GM21619 (cell line): Measurements from ENCODE around the gene PPP4R2.
"Not testable (repeated sequence)": the region's sequence is repeated elsewhere in the genome, so short reads cannot be mapped to it uniquely, and the experiment has no call there.

Experiments used
- ATAC-seq: cut with Tn5 transposase; IDR thresholded peaks from one replicate; pipeline ENCODE4 v1.9.1; 2021; ENCODE audit not compliant: unreplicated experiment

The PPP4R2 gene

DNA sequence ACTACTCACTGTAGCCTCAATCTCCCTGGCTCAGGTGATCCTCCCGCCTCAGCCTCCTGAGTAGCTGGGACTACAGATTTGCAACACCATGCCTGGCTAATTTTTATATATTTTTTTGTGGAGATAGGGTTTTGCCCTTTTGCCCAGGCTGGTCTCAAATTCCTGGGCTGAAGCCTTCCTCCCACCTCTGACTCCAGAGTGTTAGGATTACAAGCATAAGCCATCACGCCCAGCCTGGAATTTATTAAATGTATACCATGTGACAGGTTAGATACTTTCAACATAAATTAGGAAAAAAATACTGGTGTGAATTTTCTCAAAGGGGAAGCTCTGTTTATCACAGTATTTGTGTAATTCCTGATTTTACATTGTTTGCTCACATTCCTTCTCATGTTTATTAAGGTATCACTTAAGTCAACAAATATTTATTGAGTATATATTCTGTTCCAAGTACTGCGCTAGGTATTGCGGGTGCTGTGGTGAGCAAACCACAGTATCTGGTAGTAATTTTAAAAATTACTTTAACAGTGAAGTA lies 24.8 kb downstream of the PPP4R2 start:
- ATAC-seq: no peak

DNA sequence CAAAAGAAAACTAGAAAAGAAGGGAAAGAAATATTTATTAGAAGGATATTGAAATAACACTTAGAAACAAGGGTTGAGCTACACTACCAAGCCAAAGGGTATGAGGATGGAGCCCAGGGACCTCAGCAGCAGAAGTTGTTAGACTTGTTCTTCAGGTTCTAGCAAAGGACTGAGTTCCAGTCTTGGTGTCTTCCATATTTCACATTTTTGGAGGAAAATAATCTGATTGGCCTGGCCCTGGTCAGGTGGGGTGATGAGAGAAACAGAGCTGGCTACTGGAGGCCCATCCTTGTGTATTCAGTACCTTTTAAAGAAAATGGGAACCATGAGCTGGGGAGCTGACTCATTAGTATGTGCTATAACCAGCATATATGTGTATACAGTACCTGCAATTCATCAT lies 28.2 kb downstream of the PPP4R2 start:
- ATAC-seq: no peak

DNA sequence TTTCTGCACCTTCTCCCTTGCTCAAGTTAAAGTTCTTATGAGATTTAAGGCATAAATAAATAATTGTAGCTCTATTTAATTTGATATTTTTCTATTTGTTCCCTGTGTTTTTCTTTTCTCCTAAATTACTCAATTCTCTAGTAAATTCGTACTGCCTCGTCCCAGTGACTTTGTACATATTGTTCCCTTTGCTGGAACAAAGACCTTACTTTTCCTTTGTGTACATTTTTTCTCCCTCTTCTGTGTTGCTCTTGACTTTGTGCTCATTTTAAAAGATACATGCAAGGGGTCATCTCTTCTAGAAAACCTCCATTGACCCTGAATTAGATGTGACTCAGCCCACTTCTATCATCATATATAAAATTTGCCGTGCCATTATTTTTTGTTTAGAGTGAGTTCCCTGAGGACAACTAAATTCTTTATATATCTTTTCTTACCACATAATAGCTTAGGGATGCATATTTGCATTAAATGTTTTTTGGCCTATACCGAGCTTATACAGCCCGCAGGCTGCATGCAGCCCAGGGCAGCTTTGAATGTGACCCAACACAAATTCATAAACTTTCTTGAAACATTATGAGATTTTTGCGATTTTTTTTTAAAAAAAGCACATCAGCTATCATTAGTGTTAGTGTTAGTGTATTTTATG lies 29.6 kb downstream of the PPP4R2 start:
- ATAC-seq: no peak

DNA sequence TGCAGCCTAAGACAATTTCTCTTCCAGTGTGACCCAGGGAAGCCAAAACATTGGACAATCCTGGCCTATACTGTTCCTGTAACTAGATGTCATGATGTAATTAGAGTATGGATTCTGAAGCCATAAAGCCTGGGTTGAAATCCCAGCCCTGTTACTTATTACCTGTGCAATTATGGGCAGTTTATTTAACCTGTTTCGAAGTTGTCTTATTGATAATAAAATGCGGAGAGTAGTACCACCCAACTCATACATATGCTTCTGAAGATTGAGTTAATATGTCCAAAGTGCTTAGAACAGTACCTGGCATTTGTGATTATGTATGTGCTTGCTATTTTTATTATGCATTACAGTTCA lies 30.1 kb downstream of the PPP4R2 start:
- no peak for ATAC-seq

DNA sequence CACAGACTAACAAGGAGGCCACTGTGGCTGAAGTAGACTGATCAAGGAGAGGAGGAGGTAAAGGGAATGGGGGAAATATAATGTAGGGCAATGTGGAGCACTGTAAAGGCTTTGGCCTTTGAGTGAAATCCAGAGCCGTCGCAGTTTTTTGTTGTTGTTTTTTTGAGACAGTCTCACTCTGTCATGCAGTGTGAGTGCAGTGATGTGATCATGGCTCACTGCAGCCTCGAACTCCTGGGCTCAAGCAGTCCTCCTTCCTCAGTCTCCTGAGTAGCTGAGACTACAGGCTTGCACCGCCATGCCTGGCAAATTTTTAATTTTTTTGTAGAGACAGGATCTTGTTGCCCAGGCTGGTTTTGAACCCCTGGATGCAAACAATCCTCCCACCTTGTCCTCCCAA lies 32.2 kb downstream of the PPP4R2 start:
- ATAC-seq: no peak

DNA sequence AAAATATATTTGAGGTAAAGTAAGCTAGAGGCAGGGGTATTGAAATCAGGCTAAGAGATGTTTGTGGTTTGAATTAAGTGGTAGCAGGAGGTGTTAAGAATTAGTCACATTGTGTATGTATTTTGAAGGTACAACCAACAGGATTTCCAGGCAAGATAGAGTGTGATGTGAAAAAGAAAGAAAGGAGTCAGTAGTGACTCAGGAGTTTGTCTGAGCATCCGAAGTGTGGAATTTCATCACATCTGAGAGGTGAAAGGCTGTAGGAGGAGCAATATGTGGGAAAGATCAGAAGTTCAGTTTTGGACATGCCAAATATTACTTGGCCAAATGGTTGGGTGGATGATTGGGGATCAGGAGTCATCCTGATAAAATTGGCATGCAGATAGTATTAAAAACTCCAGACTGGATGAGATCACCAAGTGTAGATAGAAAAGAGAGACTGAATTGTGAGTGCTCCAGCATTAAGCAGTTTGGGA lies 32.7 kb downstream of the PPP4R2 start:
- no peak for ATAC-seq

DNA sequence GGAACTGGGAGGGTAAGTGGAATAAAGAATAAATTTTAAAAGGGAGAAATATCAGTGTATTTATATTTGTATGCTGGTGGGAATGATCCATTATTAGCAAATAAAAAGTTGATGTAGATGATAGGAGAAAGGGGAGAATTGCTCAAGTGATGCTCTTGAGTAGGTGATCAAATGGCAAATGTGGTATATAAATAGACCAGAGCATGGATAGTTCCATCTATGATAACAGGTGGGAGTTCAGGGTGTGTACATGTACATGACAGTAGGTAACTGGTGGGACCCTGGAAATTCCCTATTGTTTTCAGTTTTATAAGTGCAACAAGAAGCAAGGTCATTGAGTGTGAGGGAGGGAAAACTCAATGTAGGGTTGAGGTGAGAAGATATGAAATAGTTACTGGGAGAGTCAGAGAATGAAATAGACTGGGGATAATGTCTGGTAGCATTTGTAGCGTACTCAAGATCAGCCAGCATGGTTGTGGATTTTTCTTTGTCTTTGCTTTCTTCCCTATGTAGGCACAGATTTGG lies 33.5 kb downstream of the PPP4R2 start:
- no peak for ATAC-seq

DNA sequence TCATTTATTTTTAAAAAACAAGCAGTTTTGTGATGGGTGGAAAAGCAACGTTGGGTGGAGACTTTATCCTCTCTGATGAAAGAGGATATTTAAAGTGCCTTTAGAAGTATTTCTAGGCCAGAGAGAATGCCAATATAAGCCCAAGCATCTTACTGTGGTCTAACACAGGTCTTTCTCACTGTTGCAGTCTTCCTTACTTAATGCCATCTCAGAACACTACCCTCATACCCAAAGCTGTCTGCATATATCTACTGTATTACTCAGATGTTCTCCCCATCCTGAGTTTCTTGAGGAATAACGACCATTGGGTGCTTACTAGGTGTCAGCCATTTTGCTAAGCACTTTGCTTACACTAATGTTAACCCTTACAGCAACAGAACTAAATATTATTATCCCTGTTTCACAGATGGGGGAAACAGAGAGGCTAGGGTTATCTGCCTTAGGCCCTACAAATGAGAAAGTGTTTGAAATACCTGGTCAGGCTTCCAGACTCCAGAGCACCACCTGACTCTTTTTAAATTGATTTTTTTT lies 35.0 kb downstream of the PPP4R2 start:
- ATAC-seq: no peak

DNA sequence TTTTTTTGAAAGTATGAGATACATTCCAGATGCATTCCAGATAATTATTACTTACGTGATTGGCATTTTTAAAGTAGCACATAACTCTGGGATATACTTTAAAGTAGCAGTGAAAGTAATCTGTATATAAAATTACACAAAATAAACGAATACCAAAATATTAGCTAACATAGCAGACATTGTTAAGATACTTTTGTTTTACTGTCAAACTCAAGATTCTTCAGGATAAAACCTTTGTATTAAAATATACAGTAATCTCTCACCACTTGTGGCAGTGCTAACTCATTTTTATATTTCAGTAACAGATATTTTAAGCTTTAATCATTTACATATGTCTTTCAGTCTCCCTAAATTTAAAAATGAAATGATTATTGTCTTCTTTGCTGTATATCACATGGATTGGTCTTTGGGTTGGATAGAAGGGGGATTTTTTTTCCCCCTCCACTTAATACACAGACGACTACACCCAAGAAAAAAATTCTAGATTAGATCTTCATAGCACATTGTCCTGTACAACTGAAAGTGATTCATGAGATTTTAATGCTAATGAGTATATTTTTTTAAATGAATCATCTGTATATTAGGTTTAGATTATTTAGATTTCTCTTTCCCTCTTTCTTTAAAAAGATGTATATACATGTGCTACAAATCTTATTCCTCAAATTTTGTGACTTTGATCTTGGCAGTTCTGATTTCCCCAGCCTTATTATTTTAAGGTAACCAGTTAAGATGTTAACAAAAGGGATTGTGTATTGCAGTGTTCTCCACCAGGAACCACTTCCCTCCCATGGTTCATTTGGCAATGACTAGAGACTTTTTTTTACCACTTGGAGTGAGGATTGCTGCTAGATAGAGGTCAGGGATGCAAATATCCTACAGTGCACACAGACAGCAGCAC lies 40.3 kb downstream of the PPP4R2 start:
- ATAC-seq: no peak

DNA sequence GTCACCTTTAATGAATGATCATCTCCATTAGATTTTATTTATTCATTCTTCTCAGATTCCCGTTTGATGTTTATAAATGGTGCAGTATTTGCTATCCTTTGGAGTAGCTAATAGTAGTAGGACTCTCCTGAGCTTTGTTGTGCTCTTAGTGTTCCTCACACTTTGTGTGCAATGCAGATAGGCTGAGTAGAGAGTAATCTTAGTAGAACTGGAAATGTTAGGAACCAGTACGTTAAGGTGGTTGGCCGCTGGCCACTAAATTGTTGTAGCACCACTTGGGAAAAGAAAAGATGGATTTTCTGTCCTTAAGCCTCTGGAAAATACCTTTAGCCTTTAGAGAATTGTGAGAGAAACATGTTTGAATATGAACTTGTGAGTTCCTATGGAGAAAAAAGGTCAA lies 44.9 kb downstream of the PPP4R2 start:
- no peak for ATAC-seq

DNA sequence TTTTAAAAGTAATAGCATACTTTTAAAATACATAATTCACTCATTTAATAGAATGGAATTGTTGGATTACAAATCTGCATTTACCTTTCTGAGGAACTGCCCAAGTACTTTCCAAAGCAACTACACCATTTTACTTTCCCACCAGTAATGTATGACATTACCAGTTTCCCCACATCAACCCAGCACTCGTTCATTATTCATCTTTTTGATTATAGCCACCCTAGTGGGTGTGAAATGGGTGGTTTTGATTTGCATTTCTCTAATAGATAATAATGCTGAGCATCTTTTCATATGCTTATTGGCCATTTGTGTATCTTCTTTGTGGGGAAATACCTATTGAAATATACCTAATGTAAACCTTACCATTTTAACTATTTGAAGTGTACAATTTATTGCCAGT lies 46.8 kb downstream of the PPP4R2 start:
- no peak for ATAC-seq

DNA sequence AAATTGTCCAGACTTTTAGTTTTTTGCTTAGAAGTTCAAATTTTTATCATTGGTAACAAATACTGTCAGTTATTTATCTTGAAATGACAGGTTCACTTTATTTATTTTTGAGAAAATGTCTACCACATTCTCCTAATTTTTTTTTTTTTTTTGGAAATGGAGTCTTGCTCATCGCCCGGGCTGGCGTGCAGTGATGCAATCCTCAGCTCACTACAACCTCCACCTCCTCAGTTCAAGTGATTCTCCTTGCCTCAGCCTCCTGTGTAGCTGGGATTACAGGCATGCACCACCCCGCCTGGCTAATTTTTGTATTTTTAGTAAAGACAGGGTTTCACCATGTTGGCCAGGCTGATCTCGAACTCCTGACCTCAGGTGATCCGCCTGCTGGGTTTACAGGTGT lies 48.8 kb downstream of the PPP4R2 start:
- ATAC-seq: no peak

DNA sequence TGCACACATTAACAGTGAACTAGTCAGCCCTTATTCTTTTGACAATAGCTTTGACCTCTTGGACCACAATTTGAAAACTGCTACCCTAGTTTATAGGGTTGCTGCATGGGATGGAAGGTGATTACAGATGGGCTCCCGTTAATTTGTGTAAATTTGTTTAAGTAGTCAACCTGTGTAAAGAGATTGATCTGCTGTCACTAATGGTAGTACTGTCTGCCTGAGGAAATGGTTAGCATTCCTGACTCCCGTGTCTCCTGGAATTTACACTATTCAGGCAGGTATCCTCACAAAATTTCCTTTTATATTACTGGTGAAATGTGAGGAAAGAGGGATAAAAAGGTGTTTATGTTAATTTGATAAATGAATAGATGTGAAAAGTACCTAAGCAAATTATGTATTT lies 49.6 kb downstream of the PPP4R2 start:
- no peak for ATAC-seq

DNA sequence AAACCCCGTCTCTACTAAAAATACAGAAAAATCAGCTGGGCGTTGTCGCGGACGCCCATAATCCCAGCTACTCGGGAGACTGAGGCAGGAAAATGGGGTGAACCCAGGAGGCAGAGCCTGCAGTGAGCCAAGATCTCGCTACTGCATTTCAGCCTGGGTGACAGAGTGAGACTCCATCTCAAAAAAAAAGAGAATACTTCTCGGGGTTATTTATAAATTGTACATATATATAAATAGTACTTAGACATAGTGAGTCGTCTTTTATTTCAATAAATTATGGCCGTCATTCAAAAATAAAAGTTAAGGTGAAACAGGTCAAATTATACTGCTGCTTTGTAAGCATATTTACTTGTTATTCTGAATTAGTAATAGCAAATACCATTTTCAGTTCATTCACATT lies 52.7 kb downstream of the PPP4R2 start:
- ATAC-seq: no peak

DNA sequence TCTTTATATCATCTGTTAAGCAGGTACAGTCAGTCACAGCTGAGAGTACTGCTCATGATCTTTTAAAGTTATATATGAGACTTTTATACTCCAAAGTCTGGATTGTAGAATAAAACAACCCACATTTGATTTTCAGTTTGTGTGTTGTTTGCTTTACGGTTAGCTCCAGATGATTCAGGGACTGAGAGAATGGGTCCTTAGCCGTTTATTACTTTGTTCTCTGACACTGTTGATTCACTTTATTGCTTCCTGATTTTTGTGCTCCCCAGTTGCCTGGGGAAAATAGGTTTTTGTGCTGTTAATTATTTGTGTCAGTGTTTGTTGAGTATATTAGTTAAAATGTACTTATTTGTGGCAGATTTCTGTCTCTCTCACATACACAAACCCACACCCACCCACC lies 56.2 kb downstream of the PPP4R2 start:
- no peak for ATAC-seq

DNA sequence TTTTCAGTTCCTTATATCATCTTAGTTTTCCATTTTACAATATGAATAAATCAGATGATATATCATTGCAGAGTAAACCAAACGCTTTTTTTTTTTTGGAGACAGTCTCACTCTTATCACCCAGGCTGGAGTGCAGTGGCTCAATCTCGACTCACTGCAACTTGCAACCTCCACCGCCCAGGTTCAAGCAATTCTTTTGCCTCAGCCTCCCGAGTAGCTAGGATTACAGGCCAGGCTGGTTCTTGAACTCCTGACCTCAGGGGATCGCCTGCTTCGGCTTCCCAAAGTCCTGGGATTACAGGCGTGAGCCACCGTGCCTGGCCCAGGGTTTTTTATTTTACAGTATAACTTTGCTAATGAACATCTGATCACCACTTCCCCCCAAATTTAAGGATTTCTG lies 59.0 kb downstream of the PPP4R2 start:
- ATAC-seq: no peak

DNA sequence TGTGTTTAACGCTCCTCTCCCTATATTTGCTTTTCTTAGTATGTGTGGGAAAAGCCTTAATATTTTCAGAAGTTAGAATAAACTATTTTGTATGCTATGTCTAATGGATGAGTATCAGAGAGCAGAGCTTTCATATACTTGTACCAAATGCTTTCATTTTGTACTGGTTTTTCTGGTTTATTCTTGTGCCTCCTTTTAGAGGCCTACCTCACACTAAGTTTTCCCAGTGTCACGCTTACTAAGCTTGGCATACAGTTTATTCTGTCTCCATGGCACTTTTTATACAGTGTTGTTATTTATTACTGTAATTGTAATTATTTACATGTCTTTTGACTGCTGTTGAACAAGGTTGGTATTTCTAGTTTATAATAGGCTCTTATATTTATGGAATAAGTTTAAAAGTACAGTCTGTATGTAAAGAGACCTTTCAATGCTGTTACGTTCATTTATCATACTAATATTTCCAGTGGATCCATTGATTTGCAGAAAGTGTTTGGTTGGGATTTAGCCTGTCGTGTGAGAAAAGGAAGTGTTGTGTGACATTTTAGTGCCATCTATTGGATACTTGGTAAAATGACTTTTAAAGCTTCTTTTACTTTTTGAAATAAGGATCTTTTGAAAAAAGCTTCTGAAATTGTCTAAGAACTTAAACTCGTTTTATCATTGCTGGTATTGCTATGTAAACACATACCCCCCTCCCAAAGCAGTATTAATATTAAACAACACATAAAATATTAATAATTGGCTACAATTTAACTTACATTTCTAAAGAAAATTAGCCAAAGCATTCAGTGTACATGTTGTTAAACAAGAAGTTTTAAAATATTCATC lies 59.6 kb downstream of the PPP4R2 start:
- ATAC-seq: no peak

DNA sequence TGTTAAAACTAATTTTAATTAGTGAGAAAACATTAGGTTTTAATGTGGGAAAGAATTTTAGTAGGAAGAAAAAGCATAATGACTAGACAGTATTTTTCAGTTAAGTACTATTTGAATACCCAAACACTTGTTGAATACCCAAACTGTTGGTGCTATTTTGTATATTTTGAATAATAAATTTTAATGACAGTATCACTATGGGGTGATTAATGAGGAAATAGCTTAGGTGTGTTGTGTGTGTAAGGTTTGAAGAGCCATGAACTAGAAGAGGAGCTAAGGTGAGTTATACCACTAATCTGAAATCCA lies 60.2 kb downstream of the PPP4R2 start:
- no peak for ATAC-seq

DNA sequence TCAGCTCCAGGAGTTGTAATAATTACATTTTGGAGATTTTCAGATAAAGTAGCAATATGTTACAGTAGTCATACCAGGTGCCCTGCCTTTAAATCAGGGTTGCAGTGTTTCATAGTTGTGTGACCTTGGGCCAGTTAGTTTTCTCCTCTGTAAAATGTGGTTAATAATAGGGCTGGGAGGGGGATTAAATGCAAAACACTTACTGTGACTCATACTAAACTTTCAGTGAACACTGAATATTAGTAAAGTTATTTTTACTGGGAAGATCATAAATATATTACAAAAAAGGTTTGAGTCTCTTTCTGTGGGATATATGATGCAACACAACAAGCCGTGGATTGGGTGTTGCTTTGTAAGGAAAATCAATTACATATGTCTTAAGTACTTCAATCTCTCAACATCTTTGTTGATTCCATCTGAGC lies 63.7 kb downstream of the PPP4R2 start:
- ATAC-seq: no peak

DNA sequence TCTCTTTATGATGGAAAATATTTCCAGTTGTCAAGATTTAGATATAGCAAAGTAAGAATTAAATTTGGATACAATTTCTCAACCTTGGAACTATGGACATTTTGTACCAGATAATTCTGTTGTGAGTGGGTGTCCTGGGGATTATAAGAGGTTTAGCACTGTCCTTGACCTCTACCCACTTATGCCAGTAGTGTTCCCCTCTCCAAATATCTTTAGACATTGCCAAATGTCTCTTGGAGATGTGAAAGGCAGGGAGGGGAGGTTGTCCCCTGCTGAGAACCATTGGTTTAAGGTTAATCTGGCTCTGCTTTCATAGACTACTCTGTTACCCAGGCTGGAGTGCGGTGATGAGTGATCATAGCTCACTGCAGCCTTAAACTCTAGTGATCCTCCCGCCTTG lies 64.8 kb downstream of the PPP4R2 start, which contains the start of gene EBLN2:
TSS of gene EBLN2 (plus strand) at position 244 of the 400 bp plus-strand sequence. CDS start 423 bp downstream, outside the sequence.
- ATAC-seq: no peak

DNA sequence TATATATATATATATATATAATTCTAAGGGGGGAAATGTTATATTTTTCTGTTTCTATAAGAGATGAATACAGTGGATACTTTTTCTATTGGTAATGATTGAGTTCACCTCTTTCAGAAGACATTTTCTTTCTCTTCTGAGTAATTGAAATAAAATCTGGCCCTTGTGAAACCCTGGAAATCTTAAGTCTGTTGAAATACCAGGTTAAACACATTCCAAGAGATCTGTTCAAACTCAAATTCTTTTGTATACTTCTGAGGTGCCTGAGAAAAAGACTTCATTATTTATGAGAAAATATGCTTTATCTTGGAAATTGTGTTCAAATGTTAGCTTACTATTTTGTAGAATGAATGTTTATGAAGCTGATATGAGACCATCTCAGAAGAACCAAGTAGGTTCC lies 69.6 kb downstream of the PPP4R2 start:
- ATAC-seq: not testable (repeated sequence)
